Neural progenitor cell (in vitro differentiated cells): Measurements from ENCODE around the gene SMG6. TPM values are rescaled to one million over a fixed set of nuclear protein-coding genes. Genes with fewer than 3 reads are reported as not detected.

ENCODE experiments used
- DNase-seq: peaks from one replicate; pipeline ENCODE4 v3.0.0-alpha.2; 2016; ENCODE audit warnings: low spot score
- H2AFZ ChIP-seq: fragments of 200-600 bp; sonication (generic); replicated peaks from 2 replicates; pipeline ENCODE4 v1.6.1; 2016; ENCODE audit warnings: antibody characterized with exemption
- H3F3A ChIP-seq: fragments of 200-600 bp; sonication (generic); 2 replicates; pipeline ENCODE4 v1.6.1; 2016; ENCODE audit warnings: antibody characterized with exemption, low read depth
- H3K27ac ChIP-seq: fragments of 200-600 bp; sonication (generic); 2 replicates; pipeline ENCODE4 v1.5.1; 2016; ENCODE audit warnings: mild to moderate bottlenecking
- H3K27me3 ChIP-seq: fragments of 200-600 bp; sonication (generic); 2 replicates; pipeline ENCODE4 v1.6.1; 2016; ENCODE audit warnings: mild to moderate bottlenecking, moderate library complexity
- H3K36me3 ChIP-seq: fragments of 200-600 bp; sonication (generic); 2 replicates; pipeline ENCODE4 v1.5.1; 2016
- H3K4me1 ChIP-seq: fragments of 200-600 bp; sonication (generic); 2 replicates; pipeline ENCODE4 v1.6.1; 2016; ENCODE audit warnings: mixed run types
- H3K4me2 ChIP-seq: fragments of 200-600 bp; sonication (generic); 2 replicates; pipeline ENCODE4 v1.6.1; 2016
- H3K4me3 ChIP-seq: fragments of 200-600 bp; sonication (generic); 2 replicates; pipeline ENCODE4 v1.5.1; 2016
- H3K79me2 ChIP-seq: fragments of 200-600 bp; sonication (generic); 2 replicates; pipeline ENCODE4 v1.6.1; 2016; ENCODE audit warnings: low read depth
- H3K9ac ChIP-seq: fragments of 200-600 bp; sonication (generic); 2 replicates; pipeline ENCODE4 v1.6.1; 2016
- H3K9me3 ChIP-seq: fragments of 200-600 bp; sonication (generic); 2 replicates; pipeline ENCODE4 v1.5.1; 2016; ENCODE audit warnings: low read depth
- H4K20me1 ChIP-seq: fragments of 200-600 bp; sonication (generic); 2 replicates; pipeline ENCODE4 v1.6.1; 2016; ENCODE audit warnings: low read depth
- H3K27ac Mint-ChIP-seq: 3 replicates; pipeline ENCODE4 v1.8.0; 2021; ENCODE audit warnings: mixed read lengths
- H3K27me3 Mint-ChIP-seq: 2 replicates; pipeline ENCODE4 v1.8.0; 2022; ENCODE audit warnings: low read depth, mild to moderate bottlenecking, inconsistent platforms, moderate library complexity, mixed read lengths; ENCODE audit not compliant: insufficient read depth
- H3K36me3 Mint-ChIP-seq: 3 replicates; pipeline ENCODE4 v1.8.0; 2021; ENCODE audit warnings: mixed read lengths
- H3K4me1 Mint-ChIP-seq: 3 replicates; pipeline ENCODE4 v1.8.0; 2021; ENCODE audit warnings: mixed read lengths
- H3K4me3 Mint-ChIP-seq: 3 replicates; pipeline ENCODE4 v1.8.0; 2021; ENCODE audit warnings: mild to moderate bottlenecking, moderate library complexity, mixed read lengths
- H3K9me3 Mint-ChIP-seq: 3 replicates; pipeline ENCODE4 v1.8.0; 2020; ENCODE audit warnings: mixed read lengths
- CTCF ChIP-seq: fragments of 200-600 bp; sonication (generic); IDR thresholded peaks from 2 replicates; pipeline ENCODE4 v1.5.1; 2017; ENCODE audit warnings: antibody characterized with exemption, mild to moderate bottlenecking
- EZH2 ChIP-seq: fragments of 200-600 bp; sonication (generic); IDR thresholded peaks from 2 replicates; pipeline ENCODE4 v1.6.1; 2017; ENCODE audit warnings: antibody characterized with exemption, mild to moderate bottlenecking, moderate library complexity
- EZH2phosphoT487 ChIP-seq: fragments of 200-600 bp; sonication (generic); IDR thresholded peaks from 2 replicates; pipeline ENCODE4 v1.6.1; 2017; ENCODE audit warnings: antibody characterized with exemption
- total RNA-seq: library from RNA; depleted of rRNA; stranded (reverse); fragments of >200 nt; gene quantifications from 2 replicates; pipeline ENCODE4 v1.2.3, GENCODE V29; 2015; ENCODE audit warnings: low replicate concordance

SMG6 gene
- total RNA-seq, 1 donor from 2014 or later: 19.0 TPM

GRCh38 chr17:2040219-2040827, 263.3 kb downstream of the SMG6 start:
- Mint-ChIP-seq H3K4me1 (peaks cover 39% of the 10 kb centered on the region), H3K27me3 (peaks cover 13% of the 10 kb centered on the region), H3K9me3 (no peaks in the 10 kb centered on the region), H3K4me3 (peak overlapping the region; percentile 88), H3K27ac (no peak overlapping the region), H3K36me3 (peaks cover 23% of the 10 kb centered on the region)
- Histone ChIP-seq H4K20me1 (peaks cover 5% of the 10 kb centered on the region), H3K9ac (no peak overlapping the region), H3K9me3 (no peaks in the 10 kb centered on the region), H3F3A (peaks cover 12% of the 10 kb centered on the region), H3K79me2 (peaks cover 20% of the 10 kb centered on the region), H3K27me3 (no peaks in the 10 kb centered on the region), H3K27ac (no peak overlapping the region), H3K36me3 (no peaks in the 10 kb centered on the region), H3K4me2 (no peak overlapping the region), H3K4me1 (peaks cover 7% of the 10 kb centered on the region), H3K4me3 (no peak overlapping the region), H2AFZ (no peak overlapping the region)
- no peak for DNase-seq
- TF ChIP-seq CTCF: no peak
- no peak for TF ChIP-seq EZH2
- no peak for TF ChIP-seq EZH2phosphoT487

- Histone ChIP-seq H4K20me1 (no peaks in the 10 kb centered on the region), H3K9ac (no peak overlapping the region), H3K27me3 (no peaks in the 10 kb centered on the region), H3F3A (peaks cover 1% of the 10 kb centered on the region), H2AFZ (no peak overlapping the region), H3K36me3 (no peaks in the 10 kb centered on the region), H3K27ac (no peak overlapping the region), H3K4me3 (no peak overlapping the region), H3K4me1 (peaks cover 8% of the 10 kb centered on the region), H3K4me2 (no peak overlapping the region), H3K9me3 (no peaks in the 10 kb centered on the region), H3K79me2 (no peaks in the 10 kb centered on the region)
- Mint-ChIP-seq H3K27ac (peak overlapping the region; percentile 31), H3K4me1 (peaks cover 44% of the 10 kb centered on the region), H3K27me3 (peaks cover 7% of the 10 kb centered on the region), H3K4me3 (peak overlapping the region; percentile 24), H3K9me3 (no peaks in the 10 kb centered on the region), H3K36me3 (peaks cover 10% of the 10 kb centered on the region)
- TF ChIP-seq EZH2: no peak
- no peak for TF ChIP-seq EZH2phosphoT487
- TF ChIP-seq CTCF: no peak
- DNase-seq: no peak
Measured at GRCh38 chr17:2037155-2037554, 266.4 kb downstream of the SMG6 start.

DNA sequence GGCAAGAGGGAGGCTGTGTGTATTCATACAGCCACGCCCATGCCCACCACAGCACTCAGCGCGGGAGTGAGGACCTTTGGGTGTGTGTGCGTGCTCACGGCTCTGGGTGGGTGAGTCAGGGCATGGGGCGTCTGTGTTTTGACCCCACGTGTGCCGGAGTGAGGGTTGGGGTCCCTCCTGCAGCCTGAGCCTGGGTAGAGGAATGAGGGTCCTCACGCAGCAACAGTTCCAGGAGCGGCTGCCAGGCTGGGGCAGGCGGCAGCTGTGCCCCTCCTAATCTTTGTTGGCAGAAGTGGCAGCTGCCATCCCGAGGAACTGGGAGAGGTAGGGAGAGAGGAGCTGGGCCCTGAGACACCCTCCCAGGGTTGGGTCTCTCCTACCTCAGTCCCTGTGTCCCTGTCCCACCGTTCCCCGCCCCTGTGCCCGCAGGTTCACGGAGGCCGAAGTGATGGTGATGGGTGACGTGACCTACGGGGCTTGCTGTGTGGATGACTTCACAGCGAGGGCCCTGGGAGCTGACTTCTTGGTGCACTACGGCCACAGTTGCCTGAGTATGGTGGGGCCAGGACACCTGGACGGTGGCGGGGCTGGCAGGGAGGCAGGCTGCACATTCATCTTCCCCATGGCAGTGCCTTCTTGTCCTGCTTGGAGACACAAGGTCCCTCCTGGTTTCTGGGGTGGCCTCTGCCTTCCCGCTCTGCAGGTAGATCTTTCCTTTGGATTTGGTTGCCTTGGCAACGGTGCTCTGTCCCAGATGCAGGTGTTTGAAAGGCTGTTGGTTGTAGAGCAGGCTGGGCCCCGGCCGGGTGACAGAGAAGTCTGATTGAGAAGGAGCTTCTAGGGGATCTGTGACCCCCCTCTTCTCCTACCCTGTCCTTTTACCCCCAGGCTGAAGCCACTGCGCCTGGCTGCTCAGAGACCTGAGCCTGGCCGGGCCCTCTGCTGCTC, 267.8 kb downstream of the SMG6 start:
- TF ChIP-seq CTCF (no peak), EZH2 (no peak), EZH2phosphoT487 (no peak)
- Mint-ChIP-seq H3K36me3 (peaks cover 10% of the 10 kb centered on the region), H3K27ac (peak overlapping the region; percentile 31), H3K4me3 (no peak overlapping the region), H3K27me3 (peaks cover 7% of the 10 kb centered on the region), H3K4me1 (peaks cover 47% of the 10 kb centered on the region), H3K9me3 (no peaks in the 10 kb centered on the region)
- no peak for DNase-seq
- H3K4me3 ChIP-seq: no peak overlapping the region
- H3K9me3 ChIP-seq: no peaks in the 10 kb centered on the region
- no peak overlapping the region for H3K4me2 ChIP-seq
- no peaks in the 10 kb centered on the region for H4K20me1 ChIP-seq
- H3K4me1 ChIP-seq: peaks cover 11% of the 10 kb centered on the region
- H3K27me3 ChIP-seq: no peaks in the 10 kb centered on the region
- no peak overlapping the region for H2AFZ ChIP-seq
- no peak overlapping the region for H3K9ac ChIP-seq
- H3K36me3 ChIP-seq: no peaks in the 10 kb centered on the region
- H3K79me2 ChIP-seq: no peaks in the 10 kb centered on the region
- no peak overlapping the region for H3K27ac ChIP-seq
- no peaks in the 10 kb centered on the region for H3F3A ChIP-seq
